K562 (cell line): ENCODE results near the gene DDX23. TPM values are rescaled to one million over a fixed set of nuclear protein-coding genes. Genes with fewer than 3 reads are reported as not detected.

Source experiments
- ATAC-seq: fragments of 200-7000 bp; cut with Tn5 transposase; 3 replicates; pipeline ENCODE4 v1.9.1; 2020; ENCODE audit warnings: moderate library complexity
- BruUV-seq: library from RNA; stranded (reverse); fragments of 400-500 nt; replicated peaks from 2 replicates; lab custom pipeline; 2021; lab: Mats Ljungman, UMichigan
- CTCF ChIA-PET: fragments of 300-600 bp; formaldehyde crosslinking; extraction: SDS; loops from one replicate; lab custom pipeline; 2021; ENCODE audit warnings: low intra/inter-chr PET ratio; lab: Yijun Ruan, JAX
- POLR2A ChIA-PET: fragments of 300-600, 350-650 bp; sonication (Branson Sonifier 250); formaldehyde crosslinking; extraction: SDS; loops from one replicate; lab custom pipeline; 2021; ENCODE audit warnings: antibody characterized with exemption, inconsistent platforms; lab: Yijun Ruan, JAX
- DNase-seq, 4 experiments: peaks; one replicate each; pipeline versions ENCODE4 v3.0.0 to v3.0.0-alpha.2; 2011 to 2018; ENCODE audit warnings: low spot score in 3 of 4, mixed read lengths in 3 of 4; ENCODE audit errors: extremely low read depth in 1 of 4
- FAIRE-seq: peaks from 2 replicates; lab custom pipeline; 2011; peaks lifted over from hg19 to GRCh38; lab: Jason Lieb, UNC
- H2AFZ ChIP-seq: 2 replicates; pipeline ENCODE4 v1.6.0; 2011; ENCODE audit warnings: low read depth, low read length, control low read depth, inconsistent platforms
- H3K27ac ChIP-seq: fragments of 200-600 bp; 3 replicates; pipeline ENCODE4 v1.8.0; 2011; ENCODE audit warnings: low read depth, mild to moderate bottlenecking, control low read depth, inconsistent platforms, low read length, moderate library complexity, mixed read lengths; ENCODE audit errors: extremely low read depth
- H3K27me3 ChIP-seq, 2 experiments: fragments of 300-600 bp in 1 of 2; 2 replicates in 1 of 2; 3 replicates in 1 of 2; pipeline versions ENCODE4 v1.6.0 to v1.8.0; 2011; ENCODE audit warnings: inconsistent platforms in 2 of 2, low read length in 2 of 2, mild to moderate bottlenecking in 1 of 2, mixed read lengths in 1 of 2, moderate library complexity in 1 of 2; ENCODE audit not compliant: control insufficient read depth in 2 of 2, insufficient read depth in 2 of 2
- H3K36me3 ChIP-seq: fragments of 300-600 bp; 3 replicates; pipeline ENCODE4 v1.8.0; 2011; ENCODE audit warnings: mild to moderate bottlenecking, low read length, inconsistent platforms; ENCODE audit not compliant: control insufficient read depth, insufficient read depth
- H3K4me1 ChIP-seq, 2 experiments: fragments of 200-600 bp in 1 of 2; replicated peaks in 1 of 2; 2 replicates in 1 of 2; 3 replicates in 1 of 2; pipeline versions ENCODE4 v1.5.1 to v1.8.0; 2011; ENCODE audit warnings: inconsistent platforms in 2 of 2, low read length in 2 of 2, mild to moderate bottlenecking in 1 of 2, mixed read lengths in 1 of 2, moderate library complexity in 1 of 2; ENCODE audit not compliant: control insufficient read depth in 2 of 2, insufficient read depth in 2 of 2
- H3K4me2 ChIP-seq: 2 replicates; pipeline ENCODE4 v1.6.1; 2011; ENCODE audit warnings: low read length, control low read depth, inconsistent platforms, mixed read lengths; ENCODE audit not compliant: insufficient read depth
- H3K4me3 ChIP-seq: fragments of 200-600 bp; sonication (generic), shearing (Covaris generic); 2 replicates; pipeline ENCODE4 v1.5.1; 2016; ENCODE audit warnings: control low read depth, inconsistent platforms
- H3K79me2 ChIP-seq: fragments of 200-600 bp; 3 replicates; pipeline ENCODE4 v1.8.0; 2011; ENCODE audit warnings: low read length, inconsistent platforms; ENCODE audit not compliant: control insufficient read depth, insufficient read depth
- H3K9ac ChIP-seq, 2 experiments: 2 replicates each; pipeline versions ENCODE4 v1.6.0 to v1.6.1; 2011; ENCODE audit warnings: low read depth in 2 of 2, low read length in 2 of 2, control low read depth in 1 of 2, inconsistent platforms in 1 of 2, mild to moderate bottlenecking in 1 of 2, mixed read lengths in 1 of 2; ENCODE audit not compliant: insufficient read depth in 1 of 2
- H3K9me1 ChIP-seq: one replicate; pipeline ENCODE4 v1.6.0; 2011; ENCODE audit warnings: inconsistent platforms, mild to moderate bottlenecking, low read length, moderate library complexity; ENCODE audit not compliant: control insufficient read depth, insufficient read depth
- H3K9me3 ChIP-seq: replicated peaks from 2 replicates; pipeline ENCODE4 v1.5.1; 2011; ENCODE audit warnings: low read depth, low read length, inconsistent platforms; ENCODE audit not compliant: control insufficient read depth, insufficient read depth
- H4K20me1 ChIP-seq: replicated peaks from 2 replicates; pipeline ENCODE4 v1.6.1; 2011; ENCODE audit warnings: low read length, inconsistent platforms, mixed read lengths; ENCODE audit not compliant: control insufficient read depth, insufficient read depth
- ETS2 ChIP-seq: IDR thresholded peaks from 2 replicates; pipeline ENCODE4 v1.6.1; 2016; ENCODE audit warnings: borderline replicate concordance, missing genetic modification characterization, mild to moderate bottlenecking, moderate library complexity, missing compliant biosample characterization; ENCODE audit not compliant: poor library complexity, severe bottlenecking
- FOXP1 ChIP-seq: sonication (generic); formaldehyde crosslinking; IDR thresholded peaks from 2 replicates; pipeline ENCODE4 v1.8.0; 2022; ENCODE audit warnings: mild to moderate bottlenecking, missing genetic modification reagents
- GABPB1 ChIP-seq: sonication (generic); formaldehyde crosslinking; IDR thresholded peaks from 2 replicates; pipeline ENCODE4 v1.8.0; 2022; ENCODE audit warnings: mild to moderate bottlenecking, missing genetic modification reagents
- MAFK ChIP-seq: IDR thresholded peaks from 2 replicates; pipeline ENCODE4 v1.6.1; 2011; ENCODE audit warnings: low read length, improper control_type of control experiment
- NFATC3 ChIP-seq: fragments of 450-650 bp; IDR thresholded peaks from 2 replicates; pipeline ENCODE4 v1.6.1; 2017; ENCODE audit warnings: mild to moderate bottlenecking
- PML ChIP-seq: IDR thresholded peaks from 2 replicates; pipeline ENCODE4 v1.6.1; 2012; ENCODE audit warnings: low read length, inconsistent platforms
- POLR2A ChIP-seq: fragments of 450-650 bp; conservative IDR thresholded peaks from 2 replicates; pipeline ENCODE4 v1.6.1; 2016
- POLR2G ChIP-seq: fragments of 200-400 bp; formaldehyde crosslinking; IDR thresholded peaks from 2 replicates; pipeline ENCODE4 v1.6.1; 2017; ENCODE audit warnings: low read depth, mild to moderate bottlenecking, antibody characterized with exemption, low read length, moderate library complexity
- SP2 ChIP-seq: IDR thresholded peaks from 2 replicates; pipeline ENCODE4 v1.6.1; 2011; ENCODE audit warnings: mild to moderate bottlenecking, low read depth, low read length, moderate library complexity; ENCODE audit not compliant: poor library complexity, severe bottlenecking; ENCODE audit errors: extremely low read depth
- SRF ChIP-seq, 2 experiments: fragments of 250-450, 450-650 bp in 1 of 2; sonication (Bioruptor Pico) in 1 of 2; sonication (generic) in 1 of 2; formaldehyde crosslinking; IDR thresholded peaks; 2 replicates each; pipeline versions ENCODE4 v1.5.0 to v1.5.1; 2020 to 2022; ENCODE audit warnings: mild to moderate bottlenecking in 1 of 2, missing genetic modification reagents in 1 of 2
- WGBS: fragments of 100-300 bp; shearing (Covaris generic); methylation state at CpG from one replicate; pipeline ENCODE4 v1.1.6; 2016; ENCODE audit warnings: low coverage, mixed read lengths; ENCODE audit not compliant: insufficient coverage; ENCODE audit errors: missing lambda C conversion rate; 5-methylcytosine and 5-hydroxymethylcytosine counted together
- in situ Hi-C: fragments of 300-500 bp; cut with MboI; formaldehyde crosslinking; loops from 4 replicates; pipeline ENCODE4 v1.15.0; 2018; ENCODE audit warnings: inconsistent platforms, mixed read lengths
- intact Hi-C: fragments of 100-400 bp; cut with micrococcal nuclease; formaldehyde crosslinking; loops from 2 replicates; pipeline ENCODE4 v1.14.2; 2022
- polyA plus RNA-seq, 8 experiments: library from polyadenylated mRNA; depleted of rRNA in 4 of 8; stranded (reverse) in 5 of 8; unstranded in 3 of 8; fragments of >200 nt; fragmentation: Nextera tagmentation in 2 of 8; fragmentation: Illumina TruSeq in 1 of 8; extraction: Ambion mirVana in 2 of 8; extraction: Trizol in 1 of 8; gene quantifications; 2 replicates each; pipeline versions ENCODE4 v1.2.1 to v1.2.3, GENCODE V29; 2011 to 2014; ENCODE audit warnings: inconsistent platforms in 1 of 8, missing spikeins in 1 of 8
- total RNA-seq, 7 experiments: library from RNA; depleted of rRNA in 6 of 7; stranded (reverse); fragments of >200 nt in 6 of 7; fragmentation: Illumina TruSeq in 2 of 7; extraction: Trizol in 2 of 7; gene quantifications; 2 replicates each; pipeline versions ENCODE4 v1.2.1 to v1.2.3, GENCODE V29; 2011 to 2021; ENCODE audit warnings: low replicate concordance in 1 of 7
- TF ChIP-seq, protein P1 (sequence below): fragments of 200-800 bp; sonication (Bioruptor generic); IDR thresholded peaks from 2 replicates; pipeline ENCODE4 v1.6.1; 2017; ENCODE audit warnings: missing genetic modification characterization, missing compliant biosample characterization
- TF ChIP-seq, protein P2 (sequence below), 2 experiments: IDR thresholded peaks in 1 of 2; conservative IDR thresholded peaks in 1 of 2; 2 replicates each; pipeline ENCODE4 v1.6.1; 2016; ENCODE audit warnings: low read depth in 2 of 2, mild to moderate bottlenecking in 1 of 2, missing compliant biosample characterization in 1 of 2, missing genetic modification characterization in 1 of 2, moderate library complexity in 1 of 2

DDX23 gene
- total and polyA plus RNA-seq, 9 of the 15 experiments (the other 6 are each of a cell fraction or from before 2014, with no cell fraction given), result 32.4 to 138 (median 104) TPM

DNA sequence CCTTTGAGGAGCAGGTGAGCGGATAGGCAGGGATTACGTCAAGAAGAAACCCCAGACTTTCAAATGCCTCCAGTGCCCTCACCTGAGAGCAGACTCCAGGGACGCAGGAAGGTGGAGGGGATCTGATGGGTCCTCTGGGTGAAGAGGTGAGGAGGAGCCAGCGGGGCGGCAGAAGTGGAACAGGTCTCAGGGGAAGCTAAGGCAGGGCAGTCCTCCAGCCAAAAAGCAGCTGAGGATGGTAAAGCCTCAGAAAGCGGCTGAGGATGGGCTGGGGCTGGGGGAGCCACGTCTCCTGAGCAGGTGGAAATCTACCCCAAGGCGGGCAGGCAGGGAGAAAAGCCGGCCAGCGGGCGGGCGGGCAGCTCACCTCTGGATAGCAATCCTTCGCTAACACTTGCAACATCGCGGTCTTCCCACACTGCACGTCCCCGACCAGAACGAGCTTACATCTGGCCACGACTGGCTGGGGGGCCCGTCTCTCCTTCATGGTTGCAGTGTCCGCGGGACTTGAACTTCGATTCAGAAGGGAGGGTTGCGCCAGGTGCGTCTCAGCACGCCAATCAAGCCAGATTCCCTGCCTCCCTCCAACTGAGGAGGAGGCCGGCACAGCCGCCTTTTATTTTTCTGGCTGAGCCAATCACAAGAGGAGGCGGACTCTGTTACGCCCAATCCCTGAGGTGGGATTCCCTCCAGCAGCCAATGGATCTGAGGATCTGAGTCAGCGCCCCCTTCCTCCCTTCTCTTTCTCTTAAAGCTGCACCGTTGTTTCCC lies 13.5 kb upstream of the DDX23 start, which contains the start of gene RND1:
Gene RND1 (minus strand): TSS at position 590 of the 771 bp plus-strand sequence. CDS start 103 bp downstream, at position 487.
- peaks cover 7 to 8% of the 10 kb centered on the region in 2 experiments; a peak in 3 of 5 replicates for H3K4me1 ChIP-seq
- BruUV-seq, result TSS peak; percentile 72
- in situ Hi-C loops, result no loop called here
- POLR2A ChIA-PET, result interaction anchor here (0.6 to 4.9 kb wide), 11 partner anchors 10 to 227 kb away, joined by 3 to 25 read pairs (median 5); partner anchors contain the start of gene DDX23
- intact Hi-C loops, result no loop called here
- H3K27ac ChIP-seq, result peak within 1 kb of the TSS; percentile 37; the same call in 2 of the 3 replicates
- H3K4me2 ChIP-seq, result peak within 1 kb of the TSS; percentile 85
- H2AFZ ChIP-seq, result peak within 1 kb of the TSS; percentile 96
- peak; percentile 92 to 95 (median 94) for DNase-seq
- H3K79me2 ChIP-seq, result no peaks in the 10 kb centered on the region
- H3K9me3 ChIP-seq, result no peaks in the 10 kb centered on the region
- H3K36me3 ChIP-seq, result no peaks in the 10 kb centered on the region
- H3K4me3 ChIP-seq, result peak within 1 kb of the TSS; percentile 39
- 0 out of 2 replicates have a peak, but pooled peaks cover 4% of the 10 kb centered on the region for H4K20me1 ChIP-seq
- FAIRE-seq, result peak; percentile 99
- peak within 1 kb of the TSS; percentile 20 to 84 for H3K9ac ChIP-seq
- no peaks in the 10 kb centered on the region for H3K9me1 ChIP-seq
- 6% methylated on average over 26 of the region's 32 CpGs for WGBS
- H3K27me3 ChIP-seq, result peaks cover 27 to 34% of the 10 kb centered on the region in 2 experiments
- CTCF ChIA-PET, result no interaction called here
- peak; percentile 98 for ATAC-seq
- TF ChIP-seq, protein P1, sequence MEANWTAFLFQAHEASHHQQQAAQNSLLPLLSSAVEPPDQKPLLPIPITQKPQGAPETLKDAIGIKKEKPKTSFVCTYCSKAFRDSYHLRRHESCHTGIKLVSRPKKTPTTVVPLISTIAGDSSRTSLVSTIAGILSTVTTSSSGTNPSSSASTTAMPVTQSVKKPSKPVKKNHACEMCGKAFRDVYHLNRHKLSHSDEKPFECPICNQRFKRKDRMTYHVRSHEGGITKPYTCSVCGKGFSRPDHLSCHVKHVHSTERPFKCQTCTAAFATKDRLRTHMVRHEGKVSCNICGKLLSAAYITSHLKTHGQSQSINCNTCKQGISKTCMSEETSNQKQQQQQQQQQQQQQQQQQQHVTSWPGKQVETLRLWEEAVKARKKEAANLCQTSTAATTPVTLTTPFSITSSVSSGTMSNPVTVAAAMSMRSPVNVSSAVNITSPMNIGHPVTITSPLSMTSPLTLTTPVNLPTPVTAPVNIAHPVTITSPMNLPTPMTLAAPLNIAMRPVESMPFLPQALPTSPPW (CRISPR knock-in tag), result peak; percentile 76
- TF ChIP-seq POLR2G (peak; percentile 94), FOXP1 (CRISPR knock-in tag) (no peak), SP2 (peak; percentile 61), ETS2 (no peak), NFATC3 (no peak), SRF (CRISPR knock-in tag; IDR thresholded peaks at IDR 0.05) (peak in 1 of 2 experiments; percentile 71; a peak in 1 of 4 replicates), PML (peak; percentile 52; the same call in 1 of the 2 replicates), MAFK (peak; percentile 62; the same call in 1 of the 2 replicates), GABPB1 (CRISPR knock-in tag) (peak; percentile 78; the same call in 1 of the 2 replicates), POLR2A (peak; percentile 79)
- TF ChIP-seq, protein P2, sequence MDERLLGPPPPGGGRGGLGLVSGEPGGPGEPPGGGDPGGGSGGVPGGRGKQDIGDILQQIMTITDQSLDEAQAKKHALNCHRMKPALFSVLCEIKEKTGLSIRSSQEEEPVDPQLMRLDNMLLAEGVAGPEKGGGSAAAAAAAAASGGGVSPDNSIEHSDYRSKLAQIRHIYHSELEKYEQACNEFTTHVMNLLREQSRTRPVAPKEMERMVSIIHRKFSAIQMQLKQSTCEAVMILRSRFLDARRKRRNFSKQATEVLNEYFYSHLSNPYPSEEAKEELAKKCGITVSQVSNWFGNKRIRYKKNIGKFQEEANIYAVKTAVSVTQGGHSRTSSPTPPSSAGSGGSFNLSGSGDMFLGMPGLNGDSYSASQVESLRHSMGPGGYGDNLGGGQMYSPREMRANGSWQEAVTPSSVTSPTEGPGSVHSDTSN (CRISPR knock-in tag; IDR thresholded peaks at IDR 0.05; ENCODE audit: low read depth), result peak; percentile 46
- TF ChIP-seq, protein P2 (tag; conservative IDR thresholded peaks at IDR 0.05; ENCODE audit: low read depth), result peak; percentile 81
